HG03159 (cell line): ENCODE results near the gene PROS1.
"Not testable (repeated sequence)": the region's sequence is repeated elsewhere in the genome, so short reads cannot be mapped to it uniquely, and the experiment has no call there.

Source experiments
- ATAC-seq: cut with Tn5 transposase; IDR thresholded peaks from one replicate; pipeline ENCODE4 v1.9.1; 2021; ENCODE audit warnings: mild to moderate bottlenecking, moderate library complexity; ENCODE audit not compliant: unreplicated experiment

Gene PROS1

DNA sequence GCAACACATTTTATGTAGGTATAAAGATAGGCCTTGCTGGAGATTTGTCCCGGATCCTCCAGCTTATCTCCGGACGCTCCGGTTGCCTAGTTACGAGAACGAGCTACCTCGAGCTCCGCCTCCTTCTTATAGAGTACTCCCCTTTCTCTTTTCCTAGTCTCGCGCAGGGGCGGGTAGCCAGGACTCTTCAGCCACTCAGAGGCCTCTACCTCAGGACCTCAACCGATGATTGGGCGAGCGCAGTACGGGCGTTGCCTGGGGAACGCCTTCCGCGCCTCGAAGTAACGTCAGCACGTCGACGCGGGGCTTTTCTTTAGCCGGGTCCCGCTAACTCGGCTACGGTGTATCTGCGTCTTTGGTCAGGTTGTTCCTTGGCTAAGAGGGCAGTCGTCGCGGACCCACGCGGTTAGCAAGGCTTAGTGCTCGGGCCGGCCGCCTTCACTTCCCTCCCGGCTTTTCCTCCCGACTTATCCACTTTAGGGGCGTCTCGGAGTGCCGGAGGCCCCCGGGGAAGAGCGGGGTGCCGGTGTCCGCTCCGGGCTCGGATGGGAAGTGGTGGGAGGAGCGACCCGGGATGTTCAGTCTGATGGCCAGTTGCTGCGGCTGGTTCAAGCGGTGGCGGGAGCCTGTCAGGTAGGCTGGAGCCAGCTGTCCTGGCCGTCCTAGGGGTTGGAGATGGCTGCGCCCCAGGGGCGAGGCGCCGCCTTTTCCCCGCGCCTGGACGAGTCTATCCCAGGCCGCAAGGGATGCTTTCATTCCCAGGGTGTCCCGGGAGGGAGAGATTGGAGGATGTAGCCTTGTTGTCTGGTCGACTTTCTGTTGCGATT lies 6.4 kb upstream of the PROS1 start, which contains the start of gene ARL13B:
ARL13B (plus strand) TSS at position 306 of the 827 bp plus-strand sequence; CDS start at position 575, 269 bp downstream.
- ATAC-seq = peak; percentile 100

- no peak for ATAC-seq
These were observed 3.7 kb downstream of the PROS1 start for GRCh38 chr3:93969997-93970396.

DNA sequence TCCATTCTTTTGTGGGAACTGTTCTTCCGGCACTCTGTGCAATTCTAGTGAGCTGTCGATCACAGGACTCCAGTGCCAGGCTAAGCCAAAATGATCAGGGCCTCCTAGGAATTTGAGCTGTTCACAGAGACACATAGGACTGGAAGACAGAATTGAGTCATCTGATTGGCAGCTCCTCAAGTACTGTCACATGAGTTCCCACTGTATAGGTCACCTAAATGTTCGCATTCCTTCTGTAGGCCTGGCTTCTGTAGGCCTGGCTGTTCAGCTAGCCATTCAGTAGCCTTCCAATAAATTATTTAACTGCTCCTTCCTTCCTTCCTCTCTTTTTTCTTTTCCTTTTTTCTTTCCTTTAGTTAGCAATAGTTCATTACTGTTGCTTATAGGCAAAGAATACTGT lies 4.3 kb downstream of the PROS1 start:
- ATAC-seq = no peak

DNA sequence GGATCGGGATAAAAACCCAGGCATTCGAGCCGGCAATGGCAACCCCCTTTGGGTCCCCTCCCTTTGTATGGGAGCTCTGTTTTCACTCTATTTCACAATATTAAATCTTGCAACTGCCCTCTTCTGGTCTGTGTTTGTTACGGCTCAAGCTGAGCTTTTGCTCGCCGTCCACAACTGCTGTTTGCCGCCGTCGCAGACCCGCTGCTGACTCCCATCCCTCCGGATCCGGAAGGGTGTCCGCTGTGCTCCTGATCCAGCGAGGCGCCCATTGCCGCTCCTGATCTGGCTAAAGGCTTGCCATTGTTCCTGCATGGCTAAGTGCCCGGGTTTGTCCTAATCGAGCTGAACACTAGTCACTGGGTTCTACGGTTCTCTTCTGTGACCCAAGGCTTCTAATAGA lies 8.6 kb downstream of the PROS1 start:
- not testable (repeated sequence) for ATAC-seq

DNA sequence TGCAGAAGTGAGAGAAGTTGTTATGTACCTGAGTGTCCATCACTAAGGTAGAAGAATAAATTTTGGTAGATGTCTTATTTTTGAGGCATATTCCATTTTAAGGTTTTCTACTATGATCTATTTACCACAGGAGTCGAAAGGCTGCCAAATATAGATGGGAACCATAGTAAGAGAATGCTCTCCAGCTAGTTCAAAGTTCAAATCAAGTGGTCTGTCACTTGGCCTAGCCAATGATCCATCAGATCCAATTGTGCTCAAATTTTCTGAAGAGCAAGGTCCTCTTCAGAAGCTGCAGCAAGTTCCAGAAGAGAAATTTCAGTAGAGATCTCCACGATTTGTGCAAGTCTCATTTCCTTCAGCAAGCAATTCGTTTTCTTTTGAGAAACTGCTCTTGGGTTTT lies 10.9 kb downstream of the PROS1 start:
- no peak for ATAC-seq

GRCh38 chr3:93961489-93961888 lies 12.2 kb downstream of the PROS1 start:
- ATAC-seq = no peak

DNA sequence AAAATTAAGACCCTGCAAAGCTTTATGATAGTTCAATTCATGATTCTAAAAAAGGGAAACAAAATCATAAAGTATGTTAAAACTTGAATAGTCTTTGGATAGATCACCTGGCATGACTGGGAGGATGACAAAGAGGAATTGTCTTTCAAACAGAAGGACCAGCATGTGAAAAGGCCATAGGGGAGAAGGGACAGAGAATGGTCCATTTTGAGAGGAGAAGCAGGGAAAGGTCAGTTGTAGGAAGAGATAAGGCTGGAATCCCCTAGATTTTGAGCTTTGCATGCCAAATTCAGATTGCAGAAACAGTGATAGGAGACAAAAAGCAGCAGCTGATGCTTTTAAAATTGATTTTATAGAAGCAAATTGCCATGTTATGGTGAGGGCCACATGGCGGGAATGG lies 12.7 kb downstream of the PROS1 start:
- no peak for ATAC-seq

- not testable (repeated sequence) for ATAC-seq
These were observed 23.7 kb downstream of the PROS1 start for GRCh38 chr3:93949958-93950357.

GRCh38 chr3:93937485-93937884 lies 36.2 kb downstream of the PROS1 start:
- ATAC-seq = not testable (repeated sequence)

- no peak for ATAC-seq
These were observed 37.1 kb downstream of the PROS1 start for GRCh38 chr3:93936549-93936948.

GRCh38 chr3:93934366-93935046 lies 39.2 kb downstream of the PROS1 start:
- ATAC-seq = no peak

- ATAC-seq = no peak
These were observed 42.0 kb downstream of the PROS1 start for GRCh38 chr3:93931597-93932229.

- no peak for ATAC-seq
These were observed 43.7 kb downstream of the PROS1 start for GRCh38 chr3:93930041-93930440.

DNA sequence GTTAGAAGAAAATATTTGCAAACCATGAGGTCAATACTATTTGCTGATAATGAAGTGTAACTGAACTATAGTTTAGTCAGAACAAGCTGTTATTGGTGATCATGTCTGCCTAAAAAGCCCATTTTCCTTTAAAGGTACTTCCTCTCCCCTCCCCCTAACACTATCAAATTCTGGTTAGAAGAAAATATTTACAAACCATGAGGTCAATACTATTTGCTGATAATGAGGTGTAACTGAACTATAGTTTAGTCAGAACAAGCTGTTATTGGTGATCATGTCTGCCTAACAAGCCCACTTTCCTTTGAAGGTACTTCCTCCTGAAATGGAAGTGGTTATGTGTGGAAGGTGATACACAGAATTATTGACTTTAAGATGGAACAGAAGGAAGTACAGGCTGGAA lies 46.9 kb downstream of the PROS1 start:
- no peak for ATAC-seq

- no peak for ATAC-seq
These were observed 49.2 kb downstream of the PROS1 start for GRCh38 chr3:93924491-93924890.

DNA sequence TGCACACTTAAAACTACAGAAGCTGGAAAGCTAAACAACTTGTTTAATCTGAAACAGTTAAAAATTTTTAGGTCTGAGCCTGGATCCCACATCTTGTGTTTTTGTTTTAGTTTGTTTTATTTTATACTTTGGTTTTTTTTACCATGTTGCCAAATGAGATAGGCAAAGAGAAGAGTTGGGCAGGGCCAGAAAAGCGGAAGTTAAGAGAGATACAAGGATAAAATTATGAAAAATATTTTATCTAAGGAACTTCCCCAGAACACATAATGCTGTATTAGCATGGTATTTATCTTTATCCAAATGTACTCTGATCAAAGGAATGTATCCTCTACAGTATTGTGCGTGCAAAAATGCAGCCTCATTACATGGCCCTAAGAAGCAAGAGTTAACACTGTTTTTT lies 50.7 kb downstream of the PROS1 start:
- ATAC-seq = no peak

GRCh38 chr3:93917546-93918029 lies 56.1 kb downstream of the PROS1 start:
- ATAC-seq = not testable (repeated sequence)

- ATAC-seq = not testable (repeated sequence)
These were observed 60.1 kb downstream of the PROS1 start for GRCh38 chr3:93913623-93914022.

GRCh38 chr3:93911206-93911605 lies 62.5 kb downstream of the PROS1 start:
- ATAC-seq = no peak

GRCh38 chr3:93910097-93910496 lies 63.6 kb downstream of the PROS1 start:
- ATAC-seq = no peak

GRCh38 chr3:93907132-93907531 lies 66.6 kb downstream of the PROS1 start:
- no peak for ATAC-seq

- no peak for ATAC-seq
These were observed 67.5 kb downstream of the PROS1 start for GRCh38 chr3:93906245-93906644.
